Loucy (cell line): ENCODE measurements around the gene FDXR.

ENCODE experiments used
- H2AFZ ChIP-seq: fragments of 200-600 bp; sonication (generic); 2 replicates; pipeline ENCODE4 v1.6.0; 2016; ENCODE audit warnings: antibody characterized with exemption, mild to moderate bottlenecking, low read length, moderate library complexity
- H3F3A ChIP-seq: fragments of 200-600 bp; 2 replicates; pipeline ENCODE4 v1.6.0; 2016; ENCODE audit warnings: antibody characterized with exemption, low read depth, mild to moderate bottlenecking
- H3K27me3 ChIP-seq: fragments of 200-600 bp; sonication (generic); 2 replicates; pipeline ENCODE4 v1.6.1; 2014; ENCODE audit warnings: low read length, mild to moderate bottlenecking; ENCODE audit not compliant: insufficient read depth, poor library complexity, severe bottlenecking
- H3K36me3 ChIP-seq: fragments of 200-600 bp; sonication (generic); 2 replicates; pipeline ENCODE4 v1.6.1; 2016; ENCODE audit warnings: low read length; ENCODE audit not compliant: insufficient read depth
- H3K4me1 ChIP-seq: fragments of 200-600 bp; sonication (generic); 2 replicates; pipeline ENCODE4 v1.5.1; 2014; ENCODE audit warnings: low read length, mild to moderate bottlenecking; ENCODE audit not compliant: insufficient read depth, poor library complexity, severe bottlenecking
- H3K4me2 ChIP-seq: fragments of 200-600 bp; sonication (generic); 2 replicates; pipeline ENCODE4 v1.6.0; 2014; ENCODE audit warnings: antibody characterized with exemption, low read length, low read depth, mild to moderate bottlenecking; ENCODE audit not compliant: poor library complexity, severe bottlenecking
- H3K4me3 ChIP-seq: fragments of 200-600 bp; sonication (generic); 2 replicates; pipeline ENCODE4 v1.5.1; 2014; ENCODE audit warnings: low read length, mild to moderate bottlenecking, mixed read lengths; ENCODE audit not compliant: poor library complexity, severe bottlenecking
- H3K79me2 ChIP-seq: fragments of 200-600 bp; sonication (generic); 2 replicates; pipeline ENCODE4 v1.6.1; 2014; ENCODE audit warnings: low read length; ENCODE audit not compliant: insufficient read depth
- H3K9ac ChIP-seq: fragments of 200-600 bp; sonication (generic); 2 replicates; pipeline ENCODE4 v1.6.0; 2014; ENCODE audit warnings: mild to moderate bottlenecking, low read depth, low read length, moderate library complexity; ENCODE audit not compliant: poor library complexity, severe bottlenecking
- H3K9me2 ChIP-seq: fragments of 200-600 bp; sonication (generic); replicated peaks from 2 replicates; pipeline ENCODE4 v1.6.1; 2016; ENCODE audit warnings: low read depth, low read length, mixed read lengths
- H3K9me3 ChIP-seq: fragments of 200-600 bp; sonication (generic); 2 replicates; pipeline ENCODE4 v1.6.1; 2014; ENCODE audit warnings: mild to moderate bottlenecking, antibody characterized with exemption, low read length, low read depth; ENCODE audit not compliant: insufficient read depth
- H4K20me1 ChIP-seq: fragments of 200-600 bp; sonication (generic); 2 replicates; pipeline ENCODE4 v1.6.0; 2014; ENCODE audit warnings: antibody characterized with exemption, low read length, mild to moderate bottlenecking; ENCODE audit not compliant: insufficient read depth, poor library complexity, severe bottlenecking
- EZH2phosphoT487 ChIP-seq: fragments of 200-600 bp; IDR thresholded peaks from 2 replicates; pipeline ENCODE4 v1.6.1; 2018; ENCODE audit warnings: antibody characterized with exemption, mild to moderate bottlenecking, moderate library complexity, borderline replicate concordance
- TF ChIP-seq, protein P1 (sequence below): fragments of 200-600 bp; sonication (generic); conservative IDR thresholded peaks from 2 replicates; pipeline ENCODE4 v1.5.1; 2014; ENCODE audit warnings: mild to moderate bottlenecking, antibody characterized with exemption, low read length

The FDXR gene

DNA sequence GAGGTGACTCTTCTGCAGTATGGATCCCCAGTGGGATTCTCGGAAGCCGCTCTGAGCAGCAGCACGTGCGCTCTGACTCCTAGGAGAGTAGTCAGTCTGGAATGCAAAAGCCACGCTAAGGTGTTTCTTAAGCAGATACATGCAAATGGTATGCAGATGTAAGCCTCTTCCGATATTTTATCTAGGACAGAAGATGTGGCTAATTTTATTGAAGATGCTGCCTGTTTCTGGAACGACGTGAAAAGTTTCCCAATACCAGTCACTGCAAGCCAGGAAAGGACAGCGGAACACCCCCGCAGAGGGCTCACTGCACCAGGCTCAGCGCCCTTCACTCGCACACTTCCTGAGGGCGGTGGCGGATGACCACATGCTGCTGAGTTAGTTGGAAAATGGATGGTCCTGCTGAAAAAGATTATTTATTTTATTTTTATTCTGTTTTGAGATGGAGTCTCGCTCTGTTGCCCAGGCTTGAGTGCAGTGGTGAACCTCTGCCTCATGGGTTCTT, 10.5 kb upstream of the FDXR start:
- Histone ChIP-seq H4K20me1 (no peaks in the 10 kb centered on the region), H3K9ac (no peak overlapping the region), H3K9me2 (no peaks in the 10 kb centered on the region), H3K4me1 (no peaks in the 10 kb centered on the region), H3K36me3 (no peaks in the 10 kb centered on the region), H3F3A (no peaks in the 10 kb centered on the region), H3K27me3 (no peaks in the 10 kb centered on the region), H3K79me2 (no peaks in the 10 kb centered on the region), H2AFZ (no peak overlapping the region), H3K4me3 (no peak overlapping the region), H3K9me3 (no peaks in the 10 kb centered on the region), H3K4me2 (no peak overlapping the region)
- TF ChIP-seq, protein P1, sequence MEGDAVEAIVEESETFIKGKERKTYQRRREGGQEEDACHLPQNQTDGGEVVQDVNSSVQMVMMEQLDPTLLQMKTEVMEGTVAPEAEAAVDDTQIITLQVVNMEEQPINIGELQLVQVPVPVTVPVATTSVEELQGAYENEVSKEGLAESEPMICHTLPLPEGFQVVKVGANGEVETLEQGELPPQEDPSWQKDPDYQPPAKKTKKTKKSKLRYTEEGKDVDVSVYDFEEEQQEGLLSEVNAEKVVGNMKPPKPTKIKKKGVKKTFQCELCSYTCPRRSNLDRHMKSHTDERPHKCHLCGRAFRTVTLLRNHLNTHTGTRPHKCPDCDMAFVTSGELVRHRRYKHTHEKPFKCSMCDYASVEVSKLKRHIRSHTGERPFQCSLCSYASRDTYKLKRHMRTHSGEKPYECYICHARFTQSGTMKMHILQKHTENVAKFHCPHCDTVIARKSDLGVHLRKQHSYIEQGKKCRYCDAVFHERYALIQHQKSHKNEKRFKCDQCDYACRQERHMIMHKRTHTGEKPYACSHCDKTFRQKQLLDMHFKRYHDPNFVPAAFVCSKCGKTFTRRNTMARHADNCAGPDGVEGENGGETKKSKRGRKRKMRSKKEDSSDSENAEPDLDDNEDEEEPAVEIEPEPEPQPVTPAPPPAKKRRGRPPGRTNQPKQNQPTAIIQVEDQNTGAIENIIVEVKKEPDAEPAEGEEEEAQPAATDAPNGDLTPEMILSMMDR = no peak
- no peak for TF ChIP-seq EZH2phosphoT487

DNA sequence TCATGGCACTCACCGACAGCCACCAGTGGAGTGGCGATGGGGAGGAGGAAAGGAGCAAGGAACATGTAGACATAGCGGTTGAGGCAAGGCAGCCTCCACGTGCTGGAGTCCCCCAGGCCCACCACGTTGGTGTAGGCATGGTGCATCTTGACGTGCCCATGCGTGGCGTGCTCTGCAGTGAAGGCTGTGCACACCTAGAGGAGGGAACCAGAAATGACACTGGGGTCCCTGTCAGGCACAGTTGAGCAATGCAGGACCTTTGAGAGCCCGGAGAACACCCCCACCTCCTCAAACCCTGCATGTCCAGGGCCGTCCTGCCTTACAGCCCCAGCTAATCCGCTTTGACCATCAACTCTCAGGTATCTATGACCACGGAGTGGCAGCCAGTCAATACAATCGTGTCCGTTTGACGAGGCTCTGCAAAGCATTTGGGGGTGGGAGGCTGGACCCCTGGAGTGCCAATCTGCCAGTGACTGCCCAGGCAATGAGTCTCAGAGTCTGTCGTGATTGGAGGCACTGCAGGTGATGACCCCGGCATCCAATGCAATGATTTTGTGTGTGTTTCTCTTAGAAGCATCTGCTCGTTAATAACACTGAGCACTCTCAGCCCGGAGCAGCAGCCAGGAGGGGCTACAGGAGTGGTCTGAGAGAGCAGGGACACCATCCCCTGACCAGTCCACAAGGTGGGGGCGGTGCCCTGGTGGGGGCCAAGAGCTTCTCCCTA, 9.9 kb upstream of the FDXR start:
- no peaks in the 10 kb centered on the region for H3K79me2 ChIP-seq
- H3K4me3 ChIP-seq = no peak overlapping the region
- TF ChIP-seq EZH2phosphoT487 = no peak
- TF ChIP-seq, protein P1 = no peak
- H3F3A ChIP-seq = no peaks in the 10 kb centered on the region
- H4K20me1 ChIP-seq = no peaks in the 10 kb centered on the region
- H3K9me2 ChIP-seq = no peaks in the 10 kb centered on the region
- no peak overlapping the region for H3K9ac ChIP-seq
- no peaks in the 10 kb centered on the region for H3K27me3 ChIP-seq
- no peaks in the 10 kb centered on the region for H3K9me3 ChIP-seq
- no peak overlapping the region for H2AFZ ChIP-seq
- H3K4me2 ChIP-seq = no peak overlapping the region
- no peaks in the 10 kb centered on the region for H3K4me1 ChIP-seq
- no peaks in the 10 kb centered on the region for H3K36me3 ChIP-seq

DNA sequence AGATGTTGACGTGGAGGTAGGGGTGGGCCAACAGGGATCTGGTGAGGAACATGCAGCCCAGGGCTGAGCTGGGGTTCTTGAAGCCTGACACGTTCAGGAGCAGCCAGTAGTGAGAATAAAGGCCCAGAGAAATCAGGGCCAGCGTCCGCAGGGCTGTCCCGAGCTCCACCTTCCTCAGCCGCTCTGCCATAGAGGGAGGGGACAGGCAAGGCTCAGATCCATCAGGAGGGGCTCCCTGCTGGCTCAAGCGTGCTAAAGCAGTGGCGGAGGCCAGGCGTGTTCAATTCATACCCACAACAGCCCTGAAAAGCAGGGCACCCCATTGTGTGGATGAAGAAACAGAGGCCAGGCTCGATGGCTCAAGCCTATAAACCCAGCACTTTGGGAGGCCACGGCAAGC, 8.3 kb upstream of the FDXR start:
- no peaks in the 10 kb centered on the region for H3K79me2 ChIP-seq
- H3K36me3 ChIP-seq = no peaks in the 10 kb centered on the region
- H3K9ac ChIP-seq = no peak overlapping the region
- no peaks in the 10 kb centered on the region for H3K4me1 ChIP-seq
- no peaks in the 10 kb centered on the region for H3K9me3 ChIP-seq
- H2AFZ ChIP-seq = no peak overlapping the region; the same call in 1 of the 2 replicates
- H4K20me1 ChIP-seq = no peaks in the 10 kb centered on the region
- no peaks in the 10 kb centered on the region for H3K9me2 ChIP-seq
- H3K4me3 ChIP-seq = no peak overlapping the region
- TF ChIP-seq, protein P1 = no peak
- TF ChIP-seq EZH2phosphoT487 = no peak
- H3K27me3 ChIP-seq = no peaks in the 10 kb centered on the region
- no peak overlapping the region for H3K4me2 ChIP-seq
- no peaks in the 10 kb centered on the region for H3F3A ChIP-seq
